Fibroblast of lung (primary cell): Measurements from ENCODE around the gene NTSR2.

Experiments used
- CTCF ChIP-seq, 2 donors: IDR thresholded peaks in 1 of 2; conservative IDR thresholded peaks in 1 of 2; 1 replicate in 1 of 2; 2 replicates in 1 of 2; pipeline ENCODE4 v1.5.1; 2011 to 2012; ENCODE audit warnings: low read length in 2 of 2, control low read depth in 1 of 2, inconsistent platforms in 1 of 2, low read depth in 1 of 2, mild to moderate bottlenecking in 1 of 2
- EZH2 ChIP-seq: IDR thresholded peaks from 2 replicates; pipeline ENCODE4 v1.5.1; 2012; ENCODE audit warnings: low read length, control low read depth, mild to moderate bottlenecking; ENCODE audit errors: missing control alignments

GRCh38 chr2:11612553-11613215, 57.3 kb downstream of the NTSR2 start:
- TF ChIP-seq CTCF (conservative IDR thresholded peaks at IDR 0.05 in 1 of 2, IDR thresholded peaks at IDR 0.05 in 1 of 2; ENCODE audit: low read depth in 1 of 2, low read length in 2 of 2) (no peak), EZH2 (no peak)
